GM12878 (cell line): ENCODE data around the gene OSCP1.

Experiments used
- ATF2 ChIP-seq: IDR thresholded peaks from 2 replicates; pipeline ENCODE4 v1.6.1; 2012; ENCODE audit warnings: low read length, inconsistent platforms
- ATF3 ChIP-seq: IDR thresholded peaks from 2 replicates; pipeline ENCODE4 v1.6.1; 2011; ENCODE audit warnings: low read depth, mild to moderate bottlenecking, low read length, moderate library complexity, borderline replicate concordance; ENCODE audit errors: extremely low read depth
- CTCF ChIP-seq, 3 experiments: IDR thresholded peaks in 2 of 3; conservative IDR thresholded peaks in 1 of 3; 2 replicates each; pipeline ENCODE4 v1.5.1; 2011; ENCODE audit warnings: low read depth in 3 of 3, low read length in 3 of 3, mild to moderate bottlenecking in 3 of 3, control low read depth in 2 of 3, moderate library complexity in 2 of 3, inconsistent platforms in 1 of 3, mixed read lengths in 1 of 3; ENCODE audit not compliant: control insufficient read depth in 2 of 3, insufficient read depth in 1 of 3; ENCODE audit errors: extremely low read depth in 1 of 3
- IRF3 ChIP-seq: fragments of 450-650 bp; IDR thresholded peaks from 2 replicates; pipeline ENCODE4 v1.6.1; 2014; ENCODE audit warnings: mild to moderate bottlenecking
- SPI1 ChIP-seq: IDR thresholded peaks from 2 replicates; pipeline ENCODE4 v1.6.1; 2011; ENCODE audit warnings: low read depth, mild to moderate bottlenecking, low read length, moderate library complexity, borderline replicate concordance; ENCODE audit not compliant: insufficient read depth
- TCF7 ChIP-seq: IDR thresholded peaks from 2 replicates; pipeline ENCODE4 v1.6.1; 2014; ENCODE audit warnings: antibody characterized with exemption, borderline replicate concordance
- USF2 ChIP-seq: IDR thresholded peaks from 2 replicates; pipeline ENCODE4 v1.6.1; 2011; ENCODE audit warnings: low read depth, low read length, improper control_type of control experiment, borderline replicate concordance

GRCh38 chr1:36401602-36402503, 48.4 kb downstream of the OSCP1 start:
- TF ChIP-seq USF2 = no peak
- TF ChIP-seq TCF7 = no peak
- no peak for TF ChIP-seq ATF3
- TF ChIP-seq ATF2 = no peak
- TF ChIP-seq CTCF (IDR thresholded peaks at IDR 0.05 in 2 of 3, conservative IDR thresholded peaks at IDR 0.05 in 1 of 3; ENCODE audit: control insufficient read depth in 2 of 3, extremely low read depth in 1 of 3, insufficient read depth in 1 of 3, low read depth in 3 of 3, low read length in 3 of 3) = no peak
- TF ChIP-seq SPI1 = no peak
- TF ChIP-seq IRF3 = no peak
